ENCODE results near the gene SMG6.

Gene SMG6

DNA sequence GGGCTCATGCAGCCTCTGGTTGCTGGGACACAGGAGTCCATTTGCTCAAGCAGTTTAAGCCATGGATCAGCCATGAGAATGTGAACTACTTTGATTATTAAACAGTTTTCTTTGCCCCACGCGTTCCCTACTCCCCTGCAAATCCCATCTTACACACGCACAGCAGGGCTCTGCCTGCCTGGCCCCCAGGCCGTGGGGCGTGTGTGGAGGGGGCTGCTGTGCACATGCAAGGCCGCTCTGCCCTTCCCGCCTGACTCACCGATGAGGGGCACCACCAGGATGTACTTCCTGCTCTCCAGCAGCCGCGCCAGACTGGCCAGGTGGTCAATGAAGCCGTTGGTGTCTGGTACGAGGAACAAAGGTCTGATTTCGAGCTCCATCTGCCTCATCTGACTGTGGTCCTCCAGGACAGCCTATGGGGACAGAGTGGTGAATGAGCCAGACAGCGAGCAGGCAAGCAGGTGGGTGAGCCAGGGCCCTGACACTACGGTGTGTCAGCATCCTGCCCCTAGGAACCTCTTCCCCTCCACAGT, 235.0 kb downstream of the SMG6 start:
- no peaks in the 10 kb centered on the region for H3K27me3 ChIP-seq
- no peak overlapping the region for H3K27ac ChIP-seq
- H3K36me3 ChIP-seq: peaks cover 49% of the 10 kb centered on the region
- no peak for TF ChIP-seq CTCF (IDR thresholded peaks at IDR 0.05)
- H3K9me3 ChIP-seq: no peaks in the 10 kb centered on the region
- H3K4me1 ChIP-seq (ENCODE audit: control insufficient read depth in 1 of 2, insufficient read depth in 1 of 2, low read depth in 1 of 2, low read length in 1 of 2): peaks cover 30 to 31% of the 10 kb centered on the region in 2 experiments
- H3K4me3 ChIP-seq (ENCODE audit: low read depth in 1 of 2, low read length in 1 of 2): no peak overlapping the region

- peaks cover 26 to 27% of the 10 kb centered on the region in 2 experiments for H3K4me1 ChIP-seq (ENCODE audit: control insufficient read depth in 1 of 2, insufficient read depth in 1 of 2, low read depth in 1 of 2, low read length in 1 of 2)
Observed at GRCh38 chr17:2068031-2068518, 235.5 kb downstream of the SMG6 start.

DNA sequence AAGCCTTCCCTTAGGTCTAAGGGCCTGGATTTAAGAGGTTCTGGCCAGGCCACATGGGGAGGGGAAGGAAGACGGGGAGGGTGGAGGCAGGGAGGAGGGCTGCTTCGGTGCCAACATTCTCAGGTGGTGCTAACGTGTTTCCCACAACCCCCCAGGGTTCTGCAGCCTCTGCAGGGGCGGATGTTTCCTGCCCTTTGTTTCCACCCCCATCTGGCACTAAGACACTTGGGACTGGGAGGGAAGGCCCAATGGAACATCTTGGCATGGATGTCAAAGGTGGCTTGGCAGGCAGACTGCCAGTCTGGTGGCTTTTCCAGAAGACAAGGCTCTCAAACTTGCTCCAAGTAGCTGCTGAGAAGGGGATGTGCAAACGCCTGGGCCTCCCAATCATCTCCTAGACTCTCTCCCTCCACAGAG, 236.0 kb downstream of the SMG6 start:
- TF ChIP-seq CTCF (IDR thresholded peaks at IDR 0.05): no peak
- peaks cover 21 to 23% of the 10 kb centered on the region in 2 experiments for H3K4me1 ChIP-seq (ENCODE audit: control insufficient read depth in 1 of 2, insufficient read depth in 1 of 2, low read depth in 1 of 2, low read length in 1 of 2)
- H3K9me3 ChIP-seq: no peaks in the 10 kb centered on the region
- H3K4me3 ChIP-seq (ENCODE audit: low read depth in 1 of 2, low read length in 1 of 2): no peak overlapping the region
- no peak overlapping the region for H3K27ac ChIP-seq
- H3K27me3 ChIP-seq: no peaks in the 10 kb centered on the region
- H3K36me3 ChIP-seq: peaks cover 59% of the 10 kb centered on the region

More at GRCh38 chr17:2068031-2068518, 235.5 kb downstream of the SMG6 start:
- H3K27ac ChIP-seq: no peak overlapping the region
- H3K4me3 ChIP-seq (ENCODE audit: low read depth in 1 of 2, low read length in 1 of 2): no peak overlapping the region
- H3K9me3 ChIP-seq: no peaks in the 10 kb centered on the region
- no peaks in the 10 kb centered on the region for H3K27me3 ChIP-seq
- peaks cover 54% of the 10 kb centered on the region for H3K36me3 ChIP-seq
- no peak for TF ChIP-seq CTCF (IDR thresholded peaks at IDR 0.05)

DNA sequence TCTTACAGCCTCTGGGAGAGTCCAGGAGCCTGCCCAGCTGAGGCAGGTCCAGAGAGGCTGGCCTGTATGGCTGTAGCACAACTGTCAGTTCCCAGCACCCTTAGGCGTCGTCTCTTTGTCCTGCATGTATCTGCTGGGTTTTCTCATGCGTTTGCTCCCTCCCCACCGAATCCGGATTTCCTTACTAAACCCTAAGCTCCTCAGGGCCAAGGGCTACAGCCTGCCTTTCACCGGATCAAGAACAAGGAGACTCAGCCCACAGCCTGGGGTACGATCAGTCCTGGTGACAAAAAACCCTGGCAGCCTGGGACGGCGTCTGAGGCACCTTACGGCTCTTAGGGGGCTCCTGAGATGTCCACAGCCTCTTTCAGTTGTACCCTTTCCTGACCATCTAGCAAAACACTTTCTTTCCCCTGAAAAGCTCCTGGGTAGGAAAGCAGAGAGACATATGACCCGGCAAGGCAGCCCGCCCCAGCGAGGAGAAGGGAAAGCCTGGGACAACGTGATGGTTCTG, 236.5 kb downstream of the SMG6 start:
- H3K36me3 ChIP-seq: peaks cover 60% of the 10 kb centered on the region
- no peak overlapping the region for H3K4me3 ChIP-seq (ENCODE audit: low read depth in 1 of 2, low read length in 1 of 2)
- H3K27ac ChIP-seq: no peak overlapping the region
- H3K4me1 ChIP-seq (ENCODE audit: control insufficient read depth in 1 of 2, insufficient read depth in 1 of 2, low read depth in 1 of 2, low read length in 1 of 2): peaks cover 16 to 18% of the 10 kb centered on the region in 2 experiments
- no peaks in the 10 kb centered on the region for H3K27me3 ChIP-seq
- no peaks in the 10 kb centered on the region for H3K9me3 ChIP-seq
- no peak for TF ChIP-seq CTCF (IDR thresholded peaks at IDR 0.05)

- H3K9me3 ChIP-seq: no peaks in the 10 kb centered on the region
- H3K36me3 ChIP-seq: peaks cover 65% of the 10 kb centered on the region
- H3K27ac ChIP-seq: no peak overlapping the region
- no peaks in the 10 kb centered on the region for H3K27me3 ChIP-seq
- no peak for TF ChIP-seq CTCF (IDR thresholded peaks at IDR 0.05)
- H3K4me3 ChIP-seq (ENCODE audit: low read depth in 1 of 2, low read length in 1 of 2): no peak overlapping the region
- peaks cover 8 to 9% of the 10 kb centered on the region in 2 experiments for H3K4me1 ChIP-seq (ENCODE audit: control insufficient read depth in 1 of 2, insufficient read depth in 1 of 2, low read depth in 1 of 2, low read length in 1 of 2)
Observed at GRCh38 chr17:2065949-2066400, 237.6 kb downstream of the SMG6 start.

All from neutrophil (primary cell).